Mesothelial cell of epicardium (in vitro differentiated cells): ENCODE measurements around the gene NAA40. TPM values are rescaled to one million over a fixed set of nuclear protein-coding genes. Genes with fewer than 3 reads are reported as not detected.
A peak's percentile ranks its signal among the peaks of the same experiment; 100 is the strongest.

ENCODE experiments used
- DNase-seq, 2 experiments: peaks; one replicate each; pipeline ENCODE4 v3.0.0; 2021; ENCODE audit warnings: low spot score in 2 of 2; ENCODE audit not compliant: unreplicated experiment in 2 of 2
- H3K27ac Mint-ChIP-seq: 2 replicates; pipeline ENCODE4 v1.8.0; 2021; ENCODE audit warnings: mixed read lengths
- H3K27me3 Mint-ChIP-seq: 2 replicates; pipeline ENCODE4 v1.8.0; 2021; ENCODE audit warnings: low read depth, mixed read lengths
- H3K36me3 Mint-ChIP-seq: 2 replicates; pipeline ENCODE4 v1.8.0; 2021; ENCODE audit warnings: mixed read lengths
- H3K4me1 Mint-ChIP-seq: 2 replicates; pipeline ENCODE4 v1.8.0; 2021; ENCODE audit warnings: mixed read lengths
- H3K4me3 Mint-ChIP-seq: 2 replicates; pipeline ENCODE4 v1.8.0; 2021; ENCODE audit warnings: mild to moderate bottlenecking, moderate library complexity, mixed read lengths
- H3K9me3 Mint-ChIP-seq: 2 replicates; pipeline ENCODE4 v1.8.0; 2021; ENCODE audit warnings: mixed read lengths
- CTCF ChIP-seq: fragments of 200-600 bp; sonication (generic); IDR thresholded peaks from one replicate; pipeline ENCODE4 v1.5.0; 2021; ENCODE audit warnings: antibody characterized with exemption; ENCODE audit not compliant: unreplicated experiment
- total RNA-seq: library from RNA; stranded (reverse); gene quantifications from 3 replicates; pipeline ENCODE4 v1.2.1, GENCODE V29; 2021

Gene NAA40
- total RNA-seq, 1 donor from 2014 or later = 50.7 TPM

DNA sequence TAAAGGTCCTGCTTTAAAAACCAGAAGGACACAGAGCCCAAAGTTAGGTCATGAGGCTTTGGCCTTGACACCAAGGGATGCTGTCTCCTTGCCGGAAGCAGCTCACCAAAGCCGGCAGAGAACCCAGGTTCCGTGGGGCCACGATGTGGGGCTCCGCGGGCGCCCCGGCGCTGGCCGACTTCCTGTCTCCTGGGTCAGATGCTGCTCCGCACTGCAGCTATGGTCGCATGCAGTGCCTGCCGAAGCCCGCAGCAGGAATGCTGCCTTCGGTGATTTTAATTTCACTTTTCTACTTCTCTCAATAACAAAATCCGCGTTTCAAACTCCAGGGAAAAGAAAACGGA, 47.0 kb downstream of the NAA40 start:
- H3K27ac Mint-ChIP-seq = peak overlapping the region; percentile 92

GRCh38 chr11:63986156-63986931, 47.5 kb downstream of the NAA40 start, which contains the start of gene OTUB1:
Gene OTUB1, plus strand, starts transcription at chr11:63986438. Its CDS starts 19 bp downstream, at chr11:63986457.
- DNase-seq = peak; percentile 85 to 94
- no peak for TF ChIP-seq CTCF
- Mint-ChIP-seq H3K36me3 (peaks cover 10% of the 10 kb centered on the region), H3K9me3 (no peaks in the 10 kb centered on the region), H3K27ac (peak within 1 kb of the TSS; percentile 92), H3K4me1 (peaks cover 21% of the 10 kb centered on the region), H3K27me3 (no peaks in the 10 kb centered on the region), H3K4me3 (peak within 1 kb of the TSS; percentile 99)

More for the DNA sequence above, 47.0 kb downstream of the NAA40 start:
- H3K36me3 Mint-ChIP-seq = peaks cover 7% of the 10 kb centered on the region
- H3K27me3 Mint-ChIP-seq = no peaks in the 10 kb centered on the region
- no peak for TF ChIP-seq CTCF
- DNase-seq = no peak
- no peaks in the 10 kb centered on the region for H3K9me3 Mint-ChIP-seq
- peaks cover 21% of the 10 kb centered on the region for H3K4me1 Mint-ChIP-seq
- peak overlapping the region; percentile 99 for H3K4me3 Mint-ChIP-seq

DNA sequence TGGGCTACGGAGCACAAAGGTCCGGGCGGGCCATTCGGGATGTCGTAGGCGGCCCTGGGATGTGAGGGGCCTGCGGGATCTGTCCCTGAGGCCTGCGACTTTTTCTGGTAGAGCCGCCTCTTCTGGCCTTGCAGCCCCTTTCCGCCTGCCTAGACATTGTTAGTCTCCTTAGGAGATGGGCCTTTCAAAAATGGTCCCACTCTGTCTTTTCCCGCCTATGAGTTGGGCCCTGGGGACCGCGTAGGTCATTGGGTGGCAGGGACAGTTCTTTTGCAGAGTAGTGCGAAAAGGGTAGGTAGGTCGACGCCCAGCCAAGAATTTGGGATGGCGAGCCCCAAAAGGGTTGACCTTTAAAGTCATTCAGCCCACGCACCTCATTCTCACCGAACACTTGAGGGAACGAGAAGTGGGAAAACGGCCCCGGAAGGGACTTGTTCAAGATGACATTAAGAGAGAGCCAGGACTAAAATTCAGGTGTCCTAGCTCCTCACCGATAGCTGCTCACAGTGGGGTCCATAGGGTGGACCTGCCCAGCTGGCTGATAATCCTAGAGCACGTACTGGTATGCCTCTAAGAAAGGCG, 48.2 kb downstream of the NAA40 start:
- no peaks in the 10 kb centered on the region for H3K27me3 Mint-ChIP-seq
- DNase-seq = no peak
- H3K27ac Mint-ChIP-seq = peak overlapping the region; percentile 64
- peak overlapping the region; percentile 99 for H3K4me3 Mint-ChIP-seq
- H3K36me3 Mint-ChIP-seq = peaks cover 14% of the 10 kb centered on the region
- no peak for TF ChIP-seq CTCF
- H3K4me1 Mint-ChIP-seq = peaks cover 21% of the 10 kb centered on the region
- H3K9me3 Mint-ChIP-seq = no peaks in the 10 kb centered on the region

DNA sequence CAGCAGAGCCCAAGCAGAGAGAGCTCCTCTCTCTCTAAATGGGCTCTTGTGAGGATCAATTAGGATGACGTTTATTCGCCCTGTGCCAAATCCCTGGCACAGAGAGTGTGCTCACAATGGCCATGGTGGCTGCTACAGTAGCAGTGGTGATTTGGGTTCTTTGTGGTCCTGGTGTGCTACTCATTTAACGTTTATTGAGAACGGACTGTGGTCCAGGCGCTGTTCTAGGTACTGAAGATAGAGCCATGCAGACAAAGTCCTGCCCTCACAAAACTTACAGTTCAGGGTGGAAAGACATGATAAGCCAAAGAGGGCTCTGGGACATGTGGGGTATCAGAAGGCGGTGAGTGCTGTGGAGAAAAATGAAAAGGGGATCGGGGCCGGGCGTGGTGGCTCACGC, 52.8 kb downstream of the NAA40 start:
- Mint-ChIP-seq H3K4me1 (peaks cover 11% of the 10 kb centered on the region), H3K36me3 (peaks cover 27% of the 10 kb centered on the region), H3K27ac (no peak overlapping the region), H3K9me3 (no peaks in the 10 kb centered on the region), H3K27me3 (no peaks in the 10 kb centered on the region), H3K4me3 (no peak overlapping the region)
- no peak for DNase-seq
- no peak for TF ChIP-seq CTCF

DNA sequence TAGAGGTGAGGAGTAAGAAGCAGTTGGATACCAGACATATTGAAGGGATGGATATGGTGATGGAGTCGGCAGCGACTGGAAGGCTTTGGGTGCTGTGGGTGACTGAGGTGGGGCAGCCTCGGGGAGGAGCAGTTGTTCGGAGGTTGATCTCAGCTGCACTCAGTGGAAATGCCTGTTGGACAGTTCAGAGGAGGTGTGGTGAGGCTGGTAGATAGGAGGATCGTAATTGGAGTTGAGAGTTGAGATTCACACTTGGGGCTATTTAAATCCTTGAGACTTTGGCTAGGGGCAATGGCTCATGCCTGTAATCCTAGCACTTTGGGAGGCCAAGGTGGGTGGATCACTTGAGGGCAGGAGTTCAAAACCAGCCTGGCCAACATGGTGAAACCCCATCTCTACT, 54.3 kb downstream of the NAA40 start:
- peaks cover 33% of the 10 kb centered on the region for H3K36me3 Mint-ChIP-seq
- no peak for DNase-seq
- H3K4me3 Mint-ChIP-seq = no peak overlapping the region
- no peak overlapping the region for H3K27ac Mint-ChIP-seq
- peaks cover 5% of the 10 kb centered on the region for H3K4me1 Mint-ChIP-seq
- no peaks in the 10 kb centered on the region for H3K9me3 Mint-ChIP-seq
- TF ChIP-seq CTCF = no peak
- no peaks in the 10 kb centered on the region for H3K27me3 Mint-ChIP-seq
